Liver (tissue), 9 donors: ENCODE data around the gene TRDMT1. TPM values are rescaled to one million over a fixed set of nuclear protein-coding genes. Genes with fewer than 3 reads are reported as not detected.

ENCODE experiments used
- DNase-seq: peaks from one replicate; pipeline ENCODE4 v3.0.0-alpha.2; 2017; ENCODE audit warnings: low spot score
- H3K27ac ChIP-seq, 2 donors: one replicate each; pipeline ENCODE4 v1.7.0; 2013; ENCODE audit warnings: inconsistent platforms in 2 of 2, low read length in 2 of 2, control low read depth in 1 of 2, low read depth in 1 of 2, mild to moderate bottlenecking in 1 of 2
- H3K27me3 ChIP-seq, 4 donors: one replicate each; pipeline versions ENCODE4 v1.6.1 to v1.7.0; 2013; ENCODE audit warnings: low read length in 3 of 4, inconsistent platforms in 1 of 4, mild to moderate bottlenecking in 1 of 4, moderate library complexity in 1 of 4; ENCODE audit not compliant: control insufficient read depth in 4 of 4, insufficient read depth in 4 of 4
- H3K36me3 ChIP-seq, 4 donors: one replicate each; pipeline versions ENCODE4 v1.6.1 to v1.7.0; 2013; ENCODE audit warnings: low read length in 3 of 4, mild to moderate bottlenecking in 3 of 4, low read depth in 1 of 4, moderate library complexity in 1 of 4; ENCODE audit not compliant: control insufficient read depth in 4 of 4, insufficient read depth in 3 of 4
- H3K4me1 ChIP-seq, 4 donors: one replicate each; pipeline versions ENCODE4 v1.6.1 to v1.7.0; 2013; ENCODE audit warnings: low read length in 3 of 4, mild to moderate bottlenecking in 3 of 4, moderate library complexity in 1 of 4; ENCODE audit not compliant: control insufficient read depth in 4 of 4, insufficient read depth in 4 of 4
- H3K4me3 ChIP-seq, 3 donors: one replicate each; pipeline versions ENCODE4 v1.6.1 to v1.7.0; 2013; ENCODE audit warnings: low read length in 3 of 3, control low read depth in 1 of 3, low read depth in 1 of 3, mild to moderate bottlenecking in 1 of 3
- H3K9ac ChIP-seq, 2 donors: one replicate each; pipeline ENCODE4 v1.7.0; 2013; ENCODE audit warnings: low read length in 2 of 2, mild to moderate bottlenecking in 2 of 2, moderate library complexity in 2 of 2, control low read depth in 1 of 2, low read depth in 1 of 2
- H3K9me3 ChIP-seq, 4 donors: one replicate each; pipeline versions ENCODE4 v1.6.1 to v1.7.0; 2013; ENCODE audit warnings: low read length in 3 of 4; ENCODE audit not compliant: control insufficient read depth in 4 of 4
- ATF3 ChIP-seq: IDR thresholded peaks from 2 replicates; pipeline ENCODE4 v1.6.1; 2016; ENCODE audit warnings: antibody characterized with exemption
- CTCF ChIP-seq: fragments of 150-350 bp; IDR thresholded peaks from 2 replicates; pipeline ENCODE4 v1.5.1; 2017; ENCODE audit warnings: improper control_type of control experiment, low read depth, low read length; ENCODE audit not compliant: missing input control
- EGR1 ChIP-seq, 2 donors: IDR thresholded peaks; 2 replicates each; pipeline ENCODE4 v1.6.1; 2016 to 2018; ENCODE audit warnings: antibody characterized with exemption in 2 of 2, low read depth in 2 of 2
- FOXA1 ChIP-seq: IDR thresholded peaks from 2 replicates; pipeline ENCODE4 v1.6.1; 2016; ENCODE audit warnings: antibody characterized with exemption
- HNF4A ChIP-seq, 2 donors: conservative IDR thresholded peaks; 2 replicates each; pipeline ENCODE4 v1.6.1; 2016; ENCODE audit warnings: antibody characterized with exemption in 2 of 2, mild to moderate bottlenecking in 2 of 2
- JUND ChIP-seq, 2 donors: IDR thresholded peaks; 2 replicates each; pipeline ENCODE4 v1.6.1; 2016; ENCODE audit warnings: antibody characterized with exemption in 2 of 2
- MAX ChIP-seq: IDR thresholded peaks from 2 replicates; pipeline ENCODE4 v1.6.1; 2016; ENCODE audit warnings: antibody characterized with exemption
- NR2F2 ChIP-seq: IDR thresholded peaks from 2 replicates; pipeline ENCODE4 v1.6.1; 2016; ENCODE audit warnings: antibody characterized with exemption
- RXRA ChIP-seq, 2 donors: IDR thresholded peaks; 2 replicates each; pipeline ENCODE4 v1.6.1; 2017 to 2018; ENCODE audit warnings: antibody characterized with exemption in 2 of 2, mild to moderate bottlenecking in 1 of 2
- SP1 ChIP-seq: IDR thresholded peaks from 2 replicates; pipeline ENCODE4 v1.6.1; 2018; ENCODE audit warnings: antibody characterized with exemption, mild to moderate bottlenecking
- TAF1 ChIP-seq: conservative IDR thresholded peaks from 2 replicates; pipeline ENCODE4 v1.6.1; 2016; ENCODE audit warnings: antibody characterized with exemption, mild to moderate bottlenecking
- YY1 ChIP-seq: IDR thresholded peaks from 2 replicates; pipeline ENCODE4 v1.6.1; 2016; ENCODE audit warnings: antibody characterized with exemption, mild to moderate bottlenecking
- ZBTB33 ChIP-seq: IDR thresholded peaks from 2 replicates; pipeline ENCODE4 v1.6.1; 2016; ENCODE audit warnings: antibody characterized with exemption
- WGBS: extraction: QIAGEN DNeasy Blood & Tissue Kit; methylation state at CpG from one replicate; pipeline ENCODE4 v1.1.7; 2013; 5-methylcytosine and 5-hydroxymethylcytosine counted together
- polyA plus RNA-seq, 2 donors: library from polyadenylated mRNA; stranded (reverse) in 1 of 2; unstranded in 1 of 2; fragments of 200-250 nt in 1 of 2; fragments of >200 nt in 1 of 2; fragmentation: Nextera tagmentation in 1 of 2; extraction: Ambion mirVana in 1 of 2; gene quantifications; one replicate each; pipeline versions ENCODE4 v1.2.1 to v1.2.3, GENCODE V29; 2013 to 2015
- total RNA-seq, 2 donors: library from RNA; depleted of rRNA; stranded (reverse); fragments of >200 nt; gene quantifications; one replicate each; pipeline ENCODE4 v1.2.3, GENCODE V29; 2014
- donor health status: healthy.
- donor health status: healthy.
- donor health status: healthy.
- donor health status: healthy.
- donor health status: healthy.

TRDMT1 gene
- total and polyA plus RNA-seq, 4 donors, result 0.38 to 2.4 (median 1.1) TPM

GRCh38 chr10:17196045-17196444, 5.4 kb downstream of the TRDMT1 start:
- H3K27me3 ChIP-seq, result no peaks in the 10 kb centered on the region
- no peak overlapping the region for H3K4me3 ChIP-seq
- H3K27ac ChIP-seq, result no peak overlapping the region
- no peak overlapping the region for H3K9ac ChIP-seq
- no peaks in the 10 kb centered on the region for H3K9me3 ChIP-seq
- peaks cover 0 to 10% (median 2%) of the 10 kb centered on the region in 4 donors for H3K4me1 ChIP-seq
- no peak for DNase-seq
- WGBS, result 88% methylated on average over 2 of the region's 2 CpGs
- TF ChIP-seq ZBTB33 (no peak), MAX (no peak), EGR1 (IDR thresholded peaks at IDR 0.05; ENCODE audit: low read depth in 2 of 2) (no peak), SP1 (no peak), RXRA (IDR thresholded peaks at IDR 0.05) (no peak), JUND (IDR thresholded peaks at IDR 0.05) (no peak), HNF4A (conservative IDR thresholded peaks at IDR 0.05) (no peak), YY1 (no peak), ATF3 (no peak), NR2F2 (no peak), CTCF (no peak)
- no peaks in the 10 kb centered on the region for H3K36me3 ChIP-seq

- WGBS, result 78% methylated on average over 5 of the region's 5 CpGs
- Histone ChIP-seq H3K9me3 (no peaks in the 10 kb centered on the region), H3K4me1 (peaks cover 0 to 1% (median 0%) of the 10 kb centered on the region in 4 donors), H3K36me3 (no peaks in the 10 kb centered on the region), H3K9ac (no peak overlapping the region), H3K27me3 (no peaks in the 10 kb centered on the region), H3K27ac (no peak overlapping the region), H3K4me3 (no peak overlapping the region)
- TF ChIP-seq FOXA1, result no peak
- no peak for TF ChIP-seq ATF3
- no peak for TF ChIP-seq CTCF
- no peak for TF ChIP-seq EGR1 (IDR thresholded peaks at IDR 0.05; ENCODE audit: low read depth in 2 of 2)
- no peak for TF ChIP-seq TAF1
- DNase-seq, result no peak
Observed at GRCh38 chr10:17195083-17195482, 6.4 kb downstream of the TRDMT1 start.
